ENCODE results near the gene P3H1.
A peak's percentile ranks its signal among the peaks of the same experiment; 100 is the strongest.
"Not testable (repeated sequence)": the region's sequence is repeated elsewhere in the genome, so short reads cannot be mapped to it uniquely, and the experiment has no call there.

Gene P3H1

GRCh38 chr1:42742617-42743316, 24.1 kb downstream of the P3H1 start:
- DNase-seq, result no peak

DNA sequence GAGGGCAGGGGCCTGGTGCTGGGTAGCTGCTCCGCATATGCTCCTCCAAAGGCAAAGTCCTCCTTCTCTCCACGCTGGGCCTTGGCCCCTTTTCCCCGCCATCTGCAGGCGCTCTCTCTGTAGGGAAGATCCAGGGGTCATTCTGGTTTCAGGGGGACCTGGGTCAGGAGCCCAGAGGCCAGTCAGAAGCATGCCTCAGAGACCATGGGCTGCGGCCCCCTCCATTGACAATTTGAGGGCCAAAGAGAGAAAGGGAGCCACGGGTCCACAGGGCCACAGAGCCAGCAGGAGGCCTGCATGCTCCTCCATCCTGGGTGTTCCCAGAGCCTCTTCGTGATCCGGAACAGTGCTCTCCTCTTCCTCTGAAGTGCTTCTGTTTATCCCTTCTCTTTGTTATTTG, 24.7 kb downstream of the P3H1 start:
- DNase-seq, result no peak

GRCh38 chr1:42741706-42742105, 25.1 kb downstream of the P3H1 start:
- no peak for DNase-seq

GRCh38 chr1:42740851-42741580, 25.8 kb downstream of the P3H1 start:
- no peak for DNase-seq

- DNase-seq, result no peak
Measured at GRCh38 chr1:42739753-42740700, 26.8 kb downstream of the P3H1 start, which contains the start of gene CLDN19. Gene CLDN19, minus strand, starts transcription at chr1:42740236. Its CDS starts 173 bp downstream, at chr1:42740063.

DNA sequence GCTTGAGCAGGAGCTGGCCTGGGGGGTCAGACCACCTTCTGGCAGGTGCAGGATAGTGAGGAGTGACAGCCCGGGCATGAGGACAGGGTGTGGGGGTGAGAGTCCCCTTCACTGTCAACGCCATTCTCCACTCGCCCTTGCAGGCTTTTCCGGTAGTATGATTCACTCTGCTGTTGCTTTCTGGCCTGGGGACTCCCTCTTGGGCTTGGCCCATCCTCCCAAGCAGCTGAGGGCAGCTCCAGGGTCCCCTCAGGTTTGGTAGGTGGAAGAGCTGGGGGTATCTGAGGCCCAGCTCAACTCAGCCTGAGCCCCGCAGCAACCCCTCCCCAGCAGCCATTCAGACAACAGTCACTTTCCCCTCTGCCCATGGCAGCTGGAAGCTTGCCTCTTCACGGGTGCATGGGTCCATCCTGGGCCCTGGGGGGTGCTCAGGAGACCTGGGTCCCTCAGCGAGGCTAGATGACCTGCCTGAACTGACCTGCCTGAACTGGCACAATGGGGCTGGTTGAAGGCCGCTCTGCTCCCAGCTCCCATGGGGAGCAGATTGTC, 28.1 kb downstream of the P3H1 start:
- no peak for DNase-seq

DNA sequence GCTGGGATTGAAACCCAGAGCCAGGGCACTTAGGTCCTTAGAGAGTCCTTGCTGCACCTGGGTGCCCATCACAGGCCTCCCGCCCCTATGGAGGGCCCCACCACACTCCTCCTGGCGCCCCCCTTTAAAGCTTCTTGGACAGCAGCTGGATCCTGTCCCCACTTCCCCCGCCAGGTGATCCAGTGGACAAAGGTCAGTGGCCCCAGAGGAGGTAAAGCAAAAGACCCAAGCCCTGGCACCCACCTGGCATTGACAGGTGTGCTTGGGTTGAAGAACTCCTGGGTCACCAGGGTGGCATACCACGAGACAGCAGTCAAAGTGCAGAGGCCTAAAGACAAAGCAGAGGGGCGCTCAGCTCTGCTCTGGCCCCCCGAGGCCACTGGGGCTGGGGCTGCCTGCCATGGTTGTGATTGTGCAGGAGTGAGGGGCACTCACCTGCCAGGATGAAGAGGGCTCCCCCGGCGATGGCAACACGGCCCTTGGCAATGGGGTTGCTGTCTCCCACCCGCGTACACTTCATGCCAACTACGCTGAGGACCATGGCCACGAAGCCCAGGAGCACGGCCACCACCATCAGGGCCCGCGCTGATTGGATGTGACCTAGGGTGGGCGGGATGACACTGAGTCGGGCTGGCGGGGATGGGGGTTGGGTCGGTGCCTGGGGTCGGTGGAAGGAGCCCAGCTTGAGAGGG, 28.7 kb downstream of the P3H1 start:
- DNase-seq, result no peak

GRCh38 chr1:42737257-42737656, 29.6 kb downstream of the P3H1 start:
- DNase-seq, result peak; percentile 69

GRCh38 chr1:42736571-42737200, 30.1 kb downstream of the P3H1 start:
- DNase-seq, result no peak

GRCh38 chr1:42736152-42736551, 30.7 kb downstream of the P3H1 start:
- no peak for DNase-seq

- no peak for DNase-seq
Measured at GRCh38 chr1:42735477-42736105, 31.2 kb downstream of the P3H1 start.

- no peak for DNase-seq
Measured at GRCh38 chr1:42735056-42735455, 31.8 kb downstream of the P3H1 start.

DNA sequence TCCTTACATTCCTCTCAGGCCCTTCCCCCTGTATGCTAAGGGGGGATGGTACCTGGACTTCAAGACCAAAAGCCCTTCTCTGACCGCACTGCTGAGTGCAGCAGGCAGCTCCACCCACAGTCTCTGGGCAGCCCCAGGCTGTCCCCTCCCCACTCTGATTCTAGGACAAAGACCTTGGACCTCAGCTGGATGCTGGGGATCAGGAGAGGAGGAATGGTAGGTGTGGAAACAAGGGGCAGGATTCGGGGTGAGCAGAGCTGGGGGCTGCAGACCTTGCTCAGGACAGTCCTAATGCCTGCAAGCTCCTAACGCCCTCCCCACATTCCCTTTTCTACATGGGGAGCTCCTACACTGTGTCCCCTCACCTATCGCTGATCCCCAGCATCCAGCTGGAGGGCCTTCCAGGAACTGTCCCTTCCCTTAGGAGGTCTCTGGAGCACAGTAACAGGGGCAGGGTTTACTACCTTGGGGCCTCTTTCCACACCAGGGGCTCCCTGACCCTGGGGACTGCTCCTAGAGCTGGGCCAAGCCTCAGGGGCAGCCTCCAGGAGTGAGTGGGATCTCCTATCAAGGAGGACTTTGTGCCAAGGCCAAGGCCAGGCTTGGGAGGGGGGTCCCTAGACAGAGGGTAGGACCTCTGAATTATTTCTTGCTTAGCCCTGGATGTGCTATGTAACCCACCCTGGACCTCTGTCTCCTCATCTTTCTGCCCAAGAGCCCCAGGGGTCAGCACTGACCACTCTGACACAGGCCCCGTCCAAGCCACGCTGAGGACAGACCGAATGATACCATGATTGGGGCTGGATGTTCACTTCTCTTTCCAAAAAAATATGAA, 32.4 kb downstream of the P3H1 start:
- DNase-seq, result no peak

DNA sequence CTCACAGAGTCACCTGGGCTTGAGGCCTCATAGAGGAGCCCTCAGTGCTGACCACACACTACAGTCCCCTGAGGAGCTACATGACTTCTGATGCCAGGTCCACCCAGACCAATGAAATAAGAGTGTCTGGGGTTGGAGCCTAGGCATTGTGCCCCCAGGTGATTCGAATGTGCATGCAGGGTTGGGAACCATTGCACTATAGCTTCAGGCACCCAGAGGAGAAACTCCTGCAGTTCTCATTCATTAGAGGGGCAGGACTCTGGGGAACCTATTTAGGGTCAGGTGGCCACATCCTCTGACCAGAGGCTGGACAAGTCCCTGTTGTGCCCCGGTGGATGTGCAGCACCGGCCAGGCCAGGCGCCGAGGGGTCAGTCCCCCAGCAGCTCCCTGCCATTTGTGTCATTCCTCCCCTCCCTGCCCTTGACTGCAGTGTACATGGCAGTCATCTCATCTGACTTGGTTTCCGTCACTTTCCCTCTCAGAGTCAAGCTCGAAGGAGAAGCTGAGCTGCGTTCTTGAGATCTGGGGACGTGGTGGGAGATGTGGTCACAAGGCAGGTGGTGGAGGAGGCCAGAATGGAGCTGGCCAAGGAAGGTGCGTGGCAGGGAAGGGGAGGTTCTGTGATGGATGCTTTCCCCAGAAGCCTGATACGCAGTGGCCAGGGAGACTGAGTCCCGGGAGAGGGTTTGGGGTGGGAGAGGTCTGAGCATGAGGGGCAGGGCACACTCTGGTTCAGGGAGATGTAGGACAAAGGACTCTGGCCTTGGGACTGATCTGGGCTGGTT, 33.2 kb downstream of the P3H1 start:
- DNase-seq, result no peak

- no peak for DNase-seq
Measured at GRCh38 chr1:42732126-42732680, 34.6 kb downstream of the P3H1 start.

GRCh38 chr1:42731585-42731984, 35.2 kb downstream of the P3H1 start:
- DNase-seq, result no peak

DNA sequence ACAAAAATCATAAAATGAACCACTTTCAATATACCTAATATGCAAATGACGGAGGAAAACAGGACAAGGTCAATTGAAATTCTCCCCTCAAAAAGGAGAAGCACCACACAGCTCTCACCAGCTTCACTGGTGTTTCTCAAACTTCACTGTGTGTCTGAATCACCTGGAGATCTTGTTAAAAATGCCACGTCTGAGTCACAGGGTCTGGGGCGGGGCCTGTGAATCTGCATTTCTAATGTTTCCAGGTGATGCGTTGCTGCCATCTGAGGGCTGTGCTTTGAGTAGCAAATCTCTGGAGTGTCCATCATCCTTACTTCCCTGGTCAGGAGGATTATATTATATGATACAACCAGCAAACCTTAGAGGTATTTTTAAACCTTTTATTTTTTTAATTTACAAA, 35.8 kb downstream of the P3H1 start:
- no peak for DNase-seq

- no peak for DNase-seq
Measured at GRCh38 chr1:42730002-42730401, 36.8 kb downstream of the P3H1 start.

- not testable (repeated sequence) for DNase-seq
Measured at GRCh38 chr1:42725820-42726219, 41.0 kb downstream of the P3H1 start.
